Activated CD8-positive, alpha-beta T cell treated with anti-CD3 and anti-CD28 coated beads for 36 hours (primary cell): ENCODE results near the gene NUDT14. TPM values are rescaled to one million over a fixed set of nuclear protein-coding genes. Genes with fewer than 3 reads are reported as not detected.

Source experiments
- ATAC-seq: fragments of 200-7000 bp; cut with Tn5 transposase; one replicate; pipeline ENCODE4 v1.10.0; 2021; ENCODE audit warnings: mild to moderate bottlenecking, moderate library complexity
- CTCF ChIA-PET: fragments of 350-600 bp; sonication (Branson Sonifier 250); formaldehyde crosslinking; loops from one replicate; lab custom pipeline; 2021; ENCODE audit warnings: antibody characterized with exemption; lab: Charles Lee
- POLR2A ChIA-PET: fragments of 350-600 bp; sonication (Branson Sonifier 250); formaldehyde crosslinking; loops from one replicate; lab custom pipeline; 2021; ENCODE audit warnings: antibody characterized with exemption; lab: Charles Lee
- DNase-seq: peaks from one replicate; pipeline ENCODE4 v3.0.0-alpha.2; 2020
- H3K27ac Mint-ChIP-seq: one replicate; pipeline ENCODE4 v1.8.0; 2021; ENCODE audit warnings: mild to moderate bottlenecking, mixed read lengths
- H3K27me3 Mint-ChIP-seq: one replicate; pipeline ENCODE4 v1.8.0; 2021; ENCODE audit warnings: mixed read lengths
- H3K36me3 Mint-ChIP-seq: one replicate; pipeline ENCODE4 v1.8.0; 2021; ENCODE audit warnings: low read depth, mixed read lengths
- H3K4me1 Mint-ChIP-seq: one replicate; pipeline ENCODE4 v1.8.0; 2021; ENCODE audit warnings: low read depth, mixed read lengths
- H3K4me3 Mint-ChIP-seq: one replicate; pipeline ENCODE4 v1.8.0; 2021; ENCODE audit warnings: mild to moderate bottlenecking, moderate library complexity, mixed read lengths
- H3K9me3 Mint-ChIP-seq: one replicate; pipeline ENCODE4 v1.8.0; 2021; ENCODE audit warnings: mixed read lengths
- intact Hi-C: fragments of 100-400 bp; cut with micrococcal nuclease; formaldehyde crosslinking; loops from one replicate; pipeline ENCODE4 v1.10.0; 2022
- total RNA-seq, 2 experiments: library from RNA; stranded (reverse); gene quantifications; one replicate each; pipeline ENCODE4 v1.2.3, GENCODE V29; 2021
- TF ChIP-seq, protein P1 (sequence below): fragments of 200-600 bp; IDR thresholded peaks from one replicate; pipeline ENCODE4 v1.8.0; 2022; ENCODE audit warnings: antibody characterized with exemption, mild to moderate bottlenecking

NUDT14 gene
- total RNA-seq, 2 experiments from 2014 or later = 9.3 to 9.7 TPM

DNA sequence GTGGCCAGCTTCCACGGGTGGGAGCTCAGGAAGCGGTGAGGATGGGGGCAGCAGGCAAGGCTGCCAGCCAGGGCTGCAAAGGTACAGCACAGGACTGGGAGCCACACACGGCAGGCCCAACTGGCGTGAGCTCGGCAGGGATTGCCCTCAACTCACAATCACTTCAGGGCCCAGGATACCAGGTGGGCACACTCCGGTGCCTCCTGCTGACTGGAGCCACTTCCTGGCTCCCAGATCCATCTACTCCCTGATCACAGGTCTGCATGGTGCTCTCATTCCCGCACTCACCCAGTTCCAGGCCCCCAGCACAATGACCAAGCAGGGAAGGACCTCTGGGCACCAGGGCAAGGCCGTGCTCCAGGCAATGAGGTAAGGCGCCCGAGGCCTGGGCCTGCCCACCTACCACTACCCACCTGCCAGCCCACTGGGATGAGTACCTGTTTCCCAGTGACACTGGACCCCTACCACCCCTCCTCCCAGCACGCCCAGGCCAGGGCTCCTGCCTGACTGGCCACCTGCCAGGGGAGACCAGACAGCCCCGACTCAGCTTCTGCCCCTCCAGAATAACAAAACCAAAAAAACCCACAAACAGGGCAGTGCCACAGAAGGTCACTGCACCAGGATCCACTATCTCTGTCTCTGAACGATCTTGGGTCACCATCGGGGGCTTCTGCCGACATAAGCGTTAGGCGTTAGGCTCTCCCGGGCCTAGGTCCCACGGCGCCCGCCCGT, 14.4 kb downstream of the NUDT14 start:
- DNase-seq (no peak), ATAC-seq (no peak)
- H3K27me3 Mint-ChIP-seq = peaks cover 19% of the 10 kb centered on the region
- no peaks in the 10 kb centered on the region for H3K36me3 Mint-ChIP-seq
- TF ChIP-seq, protein P1, sequence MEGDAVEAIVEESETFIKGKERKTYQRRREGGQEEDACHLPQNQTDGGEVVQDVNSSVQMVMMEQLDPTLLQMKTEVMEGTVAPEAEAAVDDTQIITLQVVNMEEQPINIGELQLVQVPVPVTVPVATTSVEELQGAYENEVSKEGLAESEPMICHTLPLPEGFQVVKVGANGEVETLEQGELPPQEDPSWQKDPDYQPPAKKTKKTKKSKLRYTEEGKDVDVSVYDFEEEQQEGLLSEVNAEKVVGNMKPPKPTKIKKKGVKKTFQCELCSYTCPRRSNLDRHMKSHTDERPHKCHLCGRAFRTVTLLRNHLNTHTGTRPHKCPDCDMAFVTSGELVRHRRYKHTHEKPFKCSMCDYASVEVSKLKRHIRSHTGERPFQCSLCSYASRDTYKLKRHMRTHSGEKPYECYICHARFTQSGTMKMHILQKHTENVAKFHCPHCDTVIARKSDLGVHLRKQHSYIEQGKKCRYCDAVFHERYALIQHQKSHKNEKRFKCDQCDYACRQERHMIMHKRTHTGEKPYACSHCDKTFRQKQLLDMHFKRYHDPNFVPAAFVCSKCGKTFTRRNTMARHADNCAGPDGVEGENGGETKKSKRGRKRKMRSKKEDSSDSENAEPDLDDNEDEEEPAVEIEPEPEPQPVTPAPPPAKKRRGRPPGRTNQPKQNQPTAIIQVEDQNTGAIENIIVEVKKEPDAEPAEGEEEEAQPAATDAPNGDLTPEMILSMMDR = no peak
- POLR2A ChIA-PET = no interaction called here
- intact Hi-C loops = no loop called here
- H3K9me3 Mint-ChIP-seq = no peaks in the 10 kb centered on the region
- H3K4me1 Mint-ChIP-seq = peaks cover 2% of the 10 kb centered on the region
- H3K27ac Mint-ChIP-seq = no peak overlapping the region
- CTCF ChIA-PET = interaction anchor here (1.1 to 2.2 kb wide), 2 partner anchors 80 to 122 kb away, joined by 5 to 7 read pairs; no protein-coding TSS in a partner anchor
- peak overlapping the region; percentile 26 for H3K4me3 Mint-ChIP-seq

DNA sequence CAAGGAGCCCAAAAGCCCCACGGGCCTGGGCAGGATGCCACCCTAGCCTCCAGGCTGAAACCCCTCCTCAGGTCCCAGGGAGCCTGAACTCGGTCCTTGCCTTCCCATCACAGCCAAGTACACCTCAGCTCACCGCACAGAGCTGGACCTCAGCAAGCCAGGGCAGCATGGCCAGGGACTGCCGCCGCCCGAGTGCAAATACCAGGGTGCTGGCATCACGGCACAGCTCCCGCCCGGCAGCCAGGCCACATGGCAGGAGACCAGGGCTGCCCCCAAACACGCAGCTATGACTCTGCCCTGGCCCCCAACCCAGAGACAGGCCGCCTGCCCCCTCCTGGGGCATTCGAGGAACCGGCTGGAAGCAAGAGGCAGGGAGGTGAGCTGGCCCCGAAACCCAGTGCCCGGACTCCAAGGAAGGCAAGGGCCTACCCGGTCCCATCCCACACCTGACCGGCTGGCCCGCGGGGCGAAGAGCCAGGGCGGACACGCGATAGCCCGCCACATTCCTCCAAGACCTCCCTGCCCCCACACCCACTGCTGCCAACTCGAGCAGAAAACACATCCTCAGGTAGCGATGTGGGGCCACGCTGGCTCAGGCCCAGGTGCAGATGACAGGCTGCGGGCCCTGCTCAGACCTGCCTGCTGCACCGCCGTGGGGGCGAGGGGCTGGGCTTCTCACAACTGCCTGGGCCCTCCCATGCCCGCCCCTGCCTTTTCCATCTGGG, 15.2 kb downstream of the NUDT14 start:
- DNase-seq = no peak
- ATAC-seq = no peak
- TF ChIP-seq, protein P1 = no peak
- Mint-ChIP-seq H3K36me3 (no peaks in the 10 kb centered on the region), H3K4me3 (no peak overlapping the region), H3K27me3 (peaks cover 19% of the 10 kb centered on the region), H3K27ac (no peak overlapping the region), H3K9me3 (no peaks in the 10 kb centered on the region), H3K4me1 (peaks cover 2% of the 10 kb centered on the region)
- intact Hi-C loops = no loop called here
- ChIA-PET POLR2A (interaction anchor here (0.9 kb wide), 1 partner anchor 145 kb away, joined by 4 read pairs; the partner anchor contains the start of gene CDCA4), CTCF (interaction anchor here (1.1 to 3.1 kb wide), 4 partner anchors 76 to 186 kb away, joined by 4 to 12 read pairs (median 6); no protein-coding TSS in a partner anchor)

DNA sequence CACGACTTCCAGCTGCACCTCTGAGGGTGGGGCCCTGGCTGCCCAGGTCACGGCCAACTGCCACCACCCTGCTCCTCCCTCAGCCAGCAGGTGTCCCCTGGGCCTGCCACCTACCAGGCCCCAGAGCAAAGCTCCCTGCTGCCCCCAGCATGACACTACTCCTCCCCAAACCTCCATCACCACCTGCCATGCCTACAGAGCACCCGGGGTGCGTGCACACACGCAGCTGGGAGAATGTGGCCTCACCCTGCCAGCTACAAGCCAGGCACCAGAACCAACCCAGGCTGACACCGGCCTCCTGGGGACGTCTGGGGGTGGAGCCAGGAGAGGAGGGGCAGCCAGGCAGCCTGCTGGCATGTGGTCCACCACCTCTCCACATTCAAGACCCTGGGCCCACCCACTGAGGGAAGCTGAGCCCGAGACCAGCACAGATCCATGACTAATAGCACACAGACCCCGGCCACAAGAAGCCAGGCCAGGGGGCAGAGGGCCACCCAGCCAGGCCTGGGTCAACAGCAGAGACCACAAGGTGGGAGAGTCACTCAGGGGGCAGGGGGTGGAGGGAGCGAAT, 15.9 kb downstream of the NUDT14 start:
- no peak overlapping the region for H3K27ac Mint-ChIP-seq
- H3K4me3 Mint-ChIP-seq = no peak overlapping the region

DNA sequence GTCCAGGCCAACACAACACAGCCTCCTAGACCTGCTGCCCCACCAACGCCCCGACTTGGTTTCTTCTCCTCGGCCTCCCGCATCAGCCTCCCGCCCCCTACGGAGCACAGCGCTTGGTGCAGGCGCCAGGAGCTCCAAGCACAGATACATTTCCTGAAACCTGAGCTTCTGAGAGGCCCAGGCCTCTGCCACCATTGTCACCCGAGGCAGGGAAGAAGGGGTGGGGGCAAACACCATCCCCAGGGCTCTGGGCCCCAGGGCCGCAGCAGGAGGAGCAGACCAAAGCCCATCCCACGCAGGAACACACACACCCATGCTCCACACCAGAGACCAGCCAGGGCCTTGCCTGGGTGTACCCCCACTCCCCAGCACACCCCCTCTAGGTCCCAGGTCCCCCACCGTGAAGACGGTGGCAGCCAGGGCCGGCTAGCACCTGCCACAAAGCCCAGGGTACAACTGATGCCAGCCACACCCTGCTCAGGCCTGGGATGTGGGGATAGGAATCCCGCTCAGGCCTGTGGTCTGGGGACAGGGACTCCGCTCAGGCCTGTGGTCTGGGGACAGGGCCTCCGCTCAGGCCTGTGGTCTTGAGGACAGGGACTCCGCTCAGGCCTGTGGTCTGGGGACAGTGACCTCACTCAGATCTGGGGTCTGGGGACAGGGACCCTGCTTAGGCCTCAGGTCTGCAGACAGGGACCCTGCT, 17.9 kb downstream of the NUDT14 start:
- CTCF ChIA-PET = interaction anchor here (3.1 kb wide), 1 partner anchor 73 kb away, joined by 12 read pairs; no protein-coding TSS in a partner anchor
- Mint-ChIP-seq H3K36me3 (no peaks in the 10 kb centered on the region), H3K4me1 (no peaks in the 10 kb centered on the region), H3K9me3 (no peaks in the 10 kb centered on the region), H3K4me3 (no peak overlapping the region), H3K27ac (no peak overlapping the region), H3K27me3 (peaks cover 10% of the 10 kb centered on the region)
- DNase-seq (no peak), ATAC-seq (no peak)
- TF ChIP-seq, protein P1 = no peak
- intact Hi-C loops = no loop called here
- POLR2A ChIA-PET = interaction anchor here (1.2 kb wide), 1 partner anchor 9 kb away, joined by 3 read pairs; no protein-coding TSS in a partner anchor

More for the DNA sequence above, 15.9 kb downstream of the NUDT14 start:
- no peak for DNase-seq
- no peaks in the 10 kb centered on the region for H3K9me3 Mint-ChIP-seq
- TF ChIP-seq, protein P1 = no peak
- ChIA-PET POLR2A (interaction anchor here (0.9 to 1.0 kb wide), 2 partner anchors 12 to 144 kb away, joined by 3 to 4 read pairs; partner anchors contain the start of gene CDCA4), CTCF (interaction anchor here (1.1 to 3.1 kb wide), 3 partner anchors 75 to 187 kb away, joined by 4 to 12 read pairs (median 7); no protein-coding TSS in a partner anchor)
- no peaks in the 10 kb centered on the region for H3K36me3 Mint-ChIP-seq
- H3K4me1 Mint-ChIP-seq = peaks cover 2% of the 10 kb centered on the region
- peaks cover 17% of the 10 kb centered on the region for H3K27me3 Mint-ChIP-seq
- intact Hi-C loops = no loop called here
- ATAC-seq = no peak
